ENCODE data around the gene SKP1.

GRCh38 chr5:134161513-134162395, 15.0 kb downstream of the SKP1 start:
- TF ChIP-seq POLR2AphosphoS5 (IDR thresholded peaks at IDR 0.05; ENCODE audit: low read depth, low read length) (no peak), CTCF (IDR thresholded peaks at IDR 0.05) (no peak), NFIC (IDR thresholded peaks at IDR 0.05; ENCODE audit: borderline replicate concordance) (no peak), EZH2phosphoT487 (IDR thresholded peaks at IDR 0.05; ENCODE audit: borderline replicate concordance, low read depth) (no peak), YY1 (IDR thresholded peaks at IDR 0.05; ENCODE audit: low read depth) (no peak), RFX5 (IDR thresholded peaks at IDR 0.05; ENCODE audit: low read length) (no peak), CHD2 (IDR thresholded peaks at IDR 0.05; ENCODE audit: low read length, partially characterized antibody) (no peak)
